H1 (cell line): Measurements from ENCODE around the gene PYGB. TPM values are rescaled to one million over a fixed set of nuclear protein-coding genes. Genes with fewer than 3 reads are reported as not detected.

Experiments used
- BRCA1 ChIP-seq: IDR thresholded peaks from 2 replicates; pipeline ENCODE4 v1.6.1; 2012; ENCODE audit warnings: low read depth, low read length, improper control_type of control experiment
- CHD1 ChIP-seq: IDR thresholded peaks from 2 replicates; pipeline ENCODE4 v1.6.1; 2012; ENCODE audit warnings: low read depth, low read length, improper control_type of control experiment
- EP300 ChIP-seq, 2 experiments: IDR thresholded peaks; 1 replicate in 1 of 2; 2 replicates in 1 of 2; pipeline ENCODE4 v1.6.1; 2011 to 2012; ENCODE audit warnings: low read depth in 2 of 2, low read length in 2 of 2, mild to moderate bottlenecking in 2 of 2, borderline replicate concordance in 1 of 2, inconsistent platforms in 1 of 2, moderate library complexity in 1 of 2
- FOSL1 ChIP-seq: IDR thresholded peaks from 2 replicates; pipeline ENCODE4 v1.6.1; 2011; ENCODE audit warnings: mild to moderate bottlenecking, low read depth, low read length, moderate library complexity; ENCODE audit not compliant: insufficient read depth
- HDAC6 ChIP-seq: IDR thresholded peaks from one replicate; pipeline ENCODE4 v1.7.1; 2012; ENCODE audit warnings: low read depth, mild to moderate bottlenecking, inconsistent platforms, low read length, moderate library complexity
- MAFK ChIP-seq: IDR thresholded peaks from 2 replicates; pipeline ENCODE4 v1.6.1; 2012; ENCODE audit warnings: low read depth, mild to moderate bottlenecking, improper control_type of control experiment, low read length
- POLR2A ChIP-seq, 2 experiments: IDR thresholded peaks; 1 replicate in 1 of 2; 2 replicates in 1 of 2; pipeline ENCODE4 v1.6.1; 2011; ENCODE audit warnings: low read depth in 2 of 2, low read length in 2 of 2, mild to moderate bottlenecking in 2 of 2; ENCODE audit errors: control extremely low read depth in 1 of 2
- RNF2 ChIP-seq: fragments of 200-900, 300-1000 bp; sonication (generic); IDR thresholded peaks from 2 replicates; pipeline ENCODE4 v1.7.1; 2016; ENCODE audit warnings: borderline replicate concordance, low read depth, mild to moderate bottlenecking, antibody characterized with exemption, low read length; ENCODE audit not compliant: poor library complexity, severe bottlenecking; ENCODE audit errors: missing control alignments
- TBP ChIP-seq: IDR thresholded peaks from 2 replicates; pipeline ENCODE4 v1.6.1; 2011; ENCODE audit warnings: low read depth, low read length, improper control_type of control experiment
- polyA plus RNA-seq, 7 experiments: library from polyadenylated mRNA; depleted of rRNA in 3 of 7; stranded (reverse) in 5 of 7; unstranded in 2 of 7; fragments of >200 nt in 5 of 7; fragments of 200-250 nt in 2 of 7; gene quantifications; 1 replicate in 5 of 7; 2 replicates in 1 of 7; 4 replicates in 1 of 7; pipeline versions ENCODE4 v1.2.1 to v1.2.3, GENCODE V29; 2011 to 2013; ENCODE audit warnings: missing spikeins in 2 of 7, mixed read lengths in 2 of 7
- total RNA-seq: library from RNA; stranded (reverse); fragmentation: NEBNext Ultra II Directional; extraction: Animal tissue kit (Norgen Biotek cat#: 25700); gene quantifications from 2 replicates; pipeline ENCODE4 v1.2.1, GENCODE V29; 2021
- TF ChIP-seq, protein P1 (sequence below): fragments of 300-600 bp; sonication (generic); IDR thresholded peaks from 2 replicates; pipeline ENCODE4 v1.7.1; 2012; ENCODE audit warnings: low read length, moderate library complexity, mild to moderate bottlenecking, inconsistent platforms; ENCODE audit not compliant: insufficient replicate concordance

Gene PYGB
- total and polyA plus RNA-seq, 2 of the 8 experiments (the other 6 are each of a cell fraction or from before 2014, with no cell fraction given), result 26.6 to 56.0 TPM

- TF ChIP-seq, protein P1, sequence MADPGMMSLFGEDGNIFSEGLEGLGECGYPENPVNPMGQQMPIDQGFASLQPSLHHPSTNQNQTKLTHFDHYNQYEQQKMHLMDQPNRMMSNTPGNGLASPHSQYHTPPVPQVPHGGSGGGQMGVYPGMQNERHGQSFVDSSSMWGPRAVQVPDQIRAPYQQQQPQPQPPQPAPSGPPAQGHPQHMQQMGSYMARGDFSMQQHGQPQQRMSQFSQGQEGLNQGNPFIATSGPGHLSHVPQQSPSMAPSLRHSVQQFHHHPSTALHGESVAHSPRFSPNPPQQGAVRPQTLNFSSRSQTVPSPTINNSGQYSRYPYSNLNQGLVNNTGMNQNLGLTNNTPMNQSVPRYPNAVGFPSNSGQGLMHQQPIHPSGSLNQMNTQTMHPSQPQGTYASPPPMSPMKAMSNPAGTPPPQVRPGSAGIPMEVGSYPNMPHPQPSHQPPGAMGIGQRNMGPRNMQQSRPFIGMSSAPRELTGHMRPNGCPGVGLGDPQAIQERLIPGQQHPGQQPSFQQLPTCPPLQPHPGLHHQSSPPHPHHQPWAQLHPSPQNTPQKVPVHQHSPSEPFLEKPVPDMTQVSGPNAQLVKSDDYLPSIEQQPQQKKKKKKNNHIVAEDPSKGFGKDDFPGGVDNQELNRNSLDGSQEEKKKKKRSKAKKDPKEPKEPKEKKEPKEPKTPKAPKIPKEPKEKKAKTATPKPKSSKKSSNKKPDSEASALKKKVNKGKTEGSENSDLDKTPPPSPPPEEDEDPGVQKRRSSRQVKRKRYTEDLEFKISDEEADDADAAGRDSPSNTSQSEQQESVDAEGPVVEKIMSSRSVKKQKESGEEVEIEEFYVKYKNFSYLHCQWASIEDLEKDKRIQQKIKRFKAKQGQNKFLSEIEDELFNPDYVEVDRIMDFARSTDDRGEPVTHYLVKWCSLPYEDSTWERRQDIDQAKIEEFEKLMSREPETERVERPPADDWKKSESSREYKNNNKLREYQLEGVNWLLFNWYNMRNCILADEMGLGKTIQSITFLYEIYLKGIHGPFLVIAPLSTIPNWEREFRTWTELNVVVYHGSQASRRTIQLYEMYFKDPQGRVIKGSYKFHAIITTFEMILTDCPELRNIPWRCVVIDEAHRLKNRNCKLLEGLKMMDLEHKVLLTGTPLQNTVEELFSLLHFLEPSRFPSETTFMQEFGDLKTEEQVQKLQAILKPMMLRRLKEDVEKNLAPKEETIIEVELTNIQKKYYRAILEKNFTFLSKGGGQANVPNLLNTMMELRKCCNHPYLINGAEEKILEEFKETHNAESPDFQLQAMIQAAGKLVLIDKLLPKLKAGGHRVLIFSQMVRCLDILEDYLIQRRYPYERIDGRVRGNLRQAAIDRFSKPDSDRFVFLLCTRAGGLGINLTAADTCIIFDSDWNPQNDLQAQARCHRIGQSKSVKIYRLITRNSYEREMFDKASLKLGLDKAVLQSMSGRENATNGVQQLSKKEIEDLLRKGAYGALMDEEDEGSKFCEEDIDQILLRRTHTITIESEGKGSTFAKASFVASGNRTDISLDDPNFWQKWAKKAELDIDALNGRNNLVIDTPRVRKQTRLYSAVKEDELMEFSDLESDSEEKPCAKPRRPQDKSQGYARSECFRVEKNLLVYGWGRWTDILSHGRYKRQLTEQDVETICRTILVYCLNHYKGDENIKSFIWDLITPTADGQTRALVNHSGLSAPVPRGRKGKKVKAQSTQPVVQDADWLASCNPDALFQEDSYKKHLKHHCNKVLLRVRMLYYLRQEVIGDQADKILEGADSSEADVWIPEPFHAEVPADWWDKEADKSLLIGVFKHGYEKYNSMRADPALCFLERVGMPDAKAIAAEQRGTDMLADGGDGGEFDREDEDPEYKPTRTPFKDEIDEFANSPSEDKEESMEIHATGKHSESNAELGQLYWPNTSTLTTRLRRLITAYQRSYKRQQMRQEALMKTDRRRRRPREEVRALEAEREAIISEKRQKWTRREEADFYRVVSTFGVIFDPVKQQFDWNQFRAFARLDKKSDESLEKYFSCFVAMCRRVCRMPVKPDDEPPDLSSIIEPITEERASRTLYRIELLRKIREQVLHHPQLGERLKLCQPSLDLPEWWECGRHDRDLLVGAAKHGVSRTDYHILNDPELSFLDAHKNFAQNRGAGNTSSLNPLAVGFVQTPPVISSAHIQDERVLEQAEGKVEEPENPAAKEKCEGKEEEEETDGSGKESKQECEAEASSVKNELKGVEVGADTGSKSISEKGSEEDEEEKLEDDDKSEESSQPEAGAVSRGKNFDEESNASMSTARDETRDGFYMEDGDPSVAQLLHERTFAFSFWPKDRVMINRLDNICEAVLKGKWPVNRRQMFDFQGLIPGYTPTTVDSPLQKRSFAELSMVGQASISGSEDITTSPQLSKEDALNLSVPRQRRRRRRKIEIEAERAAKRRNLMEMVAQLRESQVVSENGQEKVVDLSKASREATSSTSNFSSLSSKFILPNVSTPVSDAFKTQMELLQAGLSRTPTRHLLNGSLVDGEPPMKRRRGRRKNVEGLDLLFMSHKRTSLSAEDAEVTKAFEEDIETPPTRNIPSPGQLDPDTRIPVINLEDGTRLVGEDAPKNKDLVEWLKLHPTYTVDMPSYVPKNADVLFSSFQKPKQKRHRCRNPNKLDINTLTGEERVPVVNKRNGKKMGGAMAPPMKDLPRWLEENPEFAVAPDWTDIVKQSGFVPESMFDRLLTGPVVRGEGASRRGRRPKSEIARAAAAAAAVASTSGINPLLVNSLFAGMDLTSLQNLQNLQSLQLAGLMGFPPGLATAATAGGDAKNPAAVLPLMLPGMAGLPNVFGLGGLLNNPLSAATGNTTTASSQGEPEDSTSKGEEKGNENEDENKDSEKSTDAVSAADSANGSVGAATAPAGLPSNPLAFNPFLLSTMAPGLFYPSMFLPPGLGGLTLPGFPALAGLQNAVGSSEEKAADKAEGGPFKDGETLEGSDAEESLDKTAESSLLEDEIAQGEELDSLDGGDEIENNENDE, result no peak
- no peak for TF ChIP-seq POLR2A (IDR thresholded peaks at IDR 0.05; ENCODE audit: control extremely low read depth in 1 of 2, low read depth in 2 of 2, low read length in 2 of 2)
- no peak for TF ChIP-seq TBP
- TF ChIP-seq EP300 (IDR thresholded peaks at IDR 0.05; ENCODE audit: borderline replicate concordance in 1 of 2, low read depth in 2 of 2, low read length in 2 of 2), result no peak
- TF ChIP-seq HDAC6, result no peak
- no peak for TF ChIP-seq BRCA1
- no peak for TF ChIP-seq RNF2
- TF ChIP-seq FOSL1, result no peak
- TF ChIP-seq CHD1, result no peak
- TF ChIP-seq MAFK, result no peak
These were observed 29.4 kb upstream of the PYGB start (continued) for GRCh38 chr20:25218492-25218891.
